ENCODE data around the gene MARS1.
"Not testable (repeated sequence)": the region's sequence is repeated elsewhere in the genome, so short reads cannot be mapped to it uniquely, and the experiment has no call there.

Gene MARS1

GRCh38 chr12:57487597-57488401, at the start of gene MARS1:
Gene MARS1, plus strand, starts transcription at chr12:57488068. Its CDS starts 23 bp downstream, at chr12:57488091.
- DNase-seq, result peak; percentile 98

- DNase-seq, result no peak
Measured at GRCh38 chr12:57438400-57438799, 49.5 kb upstream of the MARS1 start.

GRCh38 chr12:57439762-57440266, 48.1 kb upstream of the MARS1 start:
- DNase-seq, result no peak

DNA sequence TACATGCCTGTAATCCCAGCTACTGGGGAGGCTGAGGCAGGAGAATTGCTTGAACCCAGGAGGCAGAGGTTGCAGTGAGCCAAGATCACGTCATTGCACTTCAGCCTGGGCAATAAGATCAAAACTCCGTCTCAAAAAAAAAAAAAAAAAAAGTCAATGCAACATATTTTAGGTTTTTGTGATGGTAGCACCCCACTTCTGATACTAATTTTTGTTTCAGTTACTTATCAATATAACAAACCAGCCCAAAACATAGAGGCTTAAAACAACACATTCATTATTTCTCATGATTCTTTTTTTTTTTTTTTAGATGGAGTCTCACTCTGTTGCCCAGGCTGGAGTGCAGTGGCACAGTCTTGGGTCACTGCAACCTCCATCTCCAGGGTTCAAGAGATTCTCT, 46.5 kb upstream of the MARS1 start:
- DNase-seq, result not testable (repeated sequence)

DNA sequence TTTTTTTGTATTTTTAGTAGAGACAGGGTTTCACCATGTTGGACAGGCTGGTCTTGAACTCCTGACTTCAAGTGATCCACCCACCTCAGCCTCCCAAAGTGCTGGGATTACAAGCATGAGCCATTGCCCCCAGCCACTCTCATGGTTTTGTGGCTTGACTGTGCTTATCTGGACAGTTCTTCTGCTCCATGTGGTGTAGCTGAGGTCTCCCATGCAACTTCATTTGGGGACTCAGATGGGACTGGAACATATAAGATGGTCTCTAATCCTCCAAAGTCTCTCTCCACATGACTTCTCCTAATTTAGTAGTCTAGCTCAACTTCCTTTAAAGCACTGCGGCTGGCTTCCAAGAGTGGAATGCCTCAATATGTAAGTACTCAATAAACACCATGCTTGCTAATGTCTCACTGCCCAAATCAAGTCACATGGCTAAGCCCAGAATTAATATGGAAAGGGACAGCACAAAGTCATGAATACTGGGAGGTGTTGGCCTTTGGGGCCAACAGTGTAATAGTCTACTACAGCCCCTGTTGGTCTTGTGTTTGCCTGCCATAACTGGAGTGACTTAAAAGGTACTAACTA, 45.9 kb upstream of the MARS1 start:
- no peak for DNase-seq

- not testable (repeated sequence) for DNase-seq
Measured at GRCh38 chr12:57444337-57444736, 43.5 kb upstream of the MARS1 start.

- no peak for DNase-seq
Measured at GRCh38 chr12:57444744-57445143, 43.1 kb upstream of the MARS1 start.

GRCh38 chr12:57446292-57446960, 41.4 kb upstream of the MARS1 start:
- DNase-seq, result no peak

DNA sequence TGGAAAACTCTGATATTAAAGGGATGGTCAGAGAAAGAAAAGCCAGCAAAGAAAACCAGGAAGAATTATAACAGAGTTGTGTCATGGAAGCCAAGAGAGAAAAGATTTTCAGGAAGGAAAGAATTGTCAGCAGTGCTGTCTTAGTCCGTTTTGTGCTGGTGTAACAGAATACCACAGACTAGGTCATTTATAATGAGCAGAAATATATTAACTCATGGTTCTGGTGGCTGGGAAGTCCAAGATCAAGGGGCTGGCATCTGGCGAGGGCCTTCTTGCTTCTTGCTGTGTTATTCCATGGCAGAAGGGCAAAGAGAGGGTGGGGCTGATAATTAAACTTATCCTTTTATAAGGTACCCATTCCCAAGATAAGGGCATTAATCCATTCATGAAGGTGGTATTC, 39.2 kb upstream of the MARS1 start:
- no peak for DNase-seq

DNA sequence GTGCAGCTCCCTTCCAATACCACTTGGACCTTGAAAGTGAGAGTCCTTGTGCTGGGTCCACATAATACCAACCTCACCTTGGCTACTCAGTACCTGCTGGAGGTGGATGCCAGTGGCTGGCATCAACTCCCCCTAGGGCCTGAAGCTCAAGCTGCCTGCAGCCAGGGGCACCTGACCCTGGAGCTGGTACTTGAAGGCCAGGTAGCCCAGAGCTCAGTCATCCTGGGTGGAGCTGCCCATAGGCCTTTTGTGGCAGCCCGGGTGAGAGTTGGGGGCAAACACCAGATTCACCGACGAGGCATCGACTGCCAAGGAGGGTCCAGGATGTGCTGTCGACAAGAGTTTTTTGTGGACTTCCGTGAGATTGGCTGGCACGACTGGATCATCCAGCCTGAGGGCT, 38.5 kb upstream of the MARS1 start:
- no peak for DNase-seq

- no peak for DNase-seq
Measured at GRCh38 chr12:57450057-57450456, 37.8 kb upstream of the MARS1 start.

DNA sequence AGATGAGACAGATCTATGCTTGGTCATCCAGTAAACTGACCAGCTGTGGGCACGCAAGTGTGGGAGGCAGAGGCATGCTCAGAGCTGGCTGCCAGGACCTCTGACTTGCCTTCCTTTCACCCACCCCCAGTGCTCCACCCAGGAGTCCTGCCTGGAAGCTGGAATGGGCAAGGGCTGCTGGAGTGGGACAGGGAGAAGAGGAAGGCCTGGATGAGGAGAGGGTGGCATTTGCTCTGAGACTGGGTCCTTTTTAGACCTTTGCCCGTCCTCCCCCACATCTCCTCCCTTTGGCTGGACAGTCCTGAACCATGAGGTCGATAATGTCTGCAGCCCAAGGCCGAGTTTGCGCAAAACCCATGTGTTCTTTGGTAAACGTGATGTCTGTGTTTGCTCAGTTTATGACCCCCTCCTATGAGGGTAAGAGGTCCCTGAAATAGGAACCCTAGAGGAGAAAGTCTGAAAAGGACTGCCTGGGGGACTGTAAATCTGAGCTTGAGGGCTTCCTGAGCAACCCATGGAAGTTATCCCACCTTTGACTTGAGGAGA, 36.6 kb upstream of the MARS1 start:
- no peak for DNase-seq

DNA sequence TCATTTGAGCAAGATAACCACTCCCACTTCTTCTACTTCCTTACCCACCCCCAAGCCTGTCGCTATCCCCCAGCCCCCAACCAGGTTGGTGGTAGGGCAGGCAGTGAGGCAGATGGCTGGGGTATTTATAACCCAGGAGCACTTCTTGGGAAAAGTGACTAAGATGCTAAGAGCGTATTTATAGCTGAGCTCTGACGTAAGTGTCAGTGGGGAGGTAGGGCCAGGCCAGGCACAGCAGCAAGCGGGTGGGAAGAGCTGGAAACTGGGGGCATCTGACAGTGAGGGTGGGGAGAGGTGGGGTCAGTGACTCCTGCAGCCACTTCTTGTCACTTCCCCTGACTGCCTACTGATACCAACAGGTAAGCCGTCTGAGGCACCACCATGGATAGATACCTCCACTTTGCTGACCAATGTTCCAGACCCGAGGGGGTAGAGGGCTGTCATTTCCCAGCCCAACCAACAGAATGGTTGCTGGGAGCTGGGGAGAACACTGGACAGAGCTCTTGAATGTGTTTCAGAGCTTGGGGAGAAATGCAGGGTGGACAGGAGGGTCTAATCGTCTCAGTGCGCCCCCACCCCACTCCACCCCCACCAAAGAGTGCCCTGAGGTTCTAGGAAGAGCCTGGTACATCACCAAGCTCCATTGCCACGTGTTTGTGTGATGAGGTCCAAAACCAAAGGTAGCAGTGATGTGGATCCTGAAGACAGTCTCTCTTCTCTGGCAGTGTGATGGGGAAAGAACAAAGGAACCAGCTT, 35.5 kb upstream of the MARS1 start:
- DNase-seq, result peak; percentile 96

DNA sequence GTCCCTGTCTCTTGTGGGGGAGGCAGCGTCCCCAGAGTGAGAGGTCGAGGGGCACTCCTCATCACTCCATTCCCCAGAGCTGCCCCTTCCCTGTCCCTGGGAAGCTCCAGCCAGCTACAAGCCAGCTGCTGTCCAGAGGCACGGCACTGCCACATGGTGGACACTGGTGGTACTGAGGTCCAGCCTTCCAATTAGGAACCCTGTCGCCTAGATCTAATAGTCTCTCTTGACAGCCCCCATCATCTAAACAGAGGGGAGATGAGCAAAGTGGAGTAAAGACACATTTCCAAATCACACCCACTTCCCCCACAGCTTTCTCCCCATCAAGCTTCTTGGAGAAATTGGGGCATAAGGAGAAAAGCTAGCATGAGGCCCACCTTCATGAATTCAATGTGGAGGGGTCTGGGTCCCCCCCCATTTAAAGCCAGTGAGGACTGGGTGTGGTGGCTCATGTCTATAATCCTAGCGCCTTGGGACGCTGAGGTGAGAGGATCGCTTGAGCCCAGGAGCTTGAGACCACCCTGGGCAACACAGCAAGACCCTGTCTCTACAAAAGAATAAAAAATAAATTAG, 34.8 kb upstream of the MARS1 start:
- peak; percentile 85 for DNase-seq

- no peak for DNase-seq
Measured at GRCh38 chr12:57454213-57454565, 33.7 kb upstream of the MARS1 start.

DNA sequence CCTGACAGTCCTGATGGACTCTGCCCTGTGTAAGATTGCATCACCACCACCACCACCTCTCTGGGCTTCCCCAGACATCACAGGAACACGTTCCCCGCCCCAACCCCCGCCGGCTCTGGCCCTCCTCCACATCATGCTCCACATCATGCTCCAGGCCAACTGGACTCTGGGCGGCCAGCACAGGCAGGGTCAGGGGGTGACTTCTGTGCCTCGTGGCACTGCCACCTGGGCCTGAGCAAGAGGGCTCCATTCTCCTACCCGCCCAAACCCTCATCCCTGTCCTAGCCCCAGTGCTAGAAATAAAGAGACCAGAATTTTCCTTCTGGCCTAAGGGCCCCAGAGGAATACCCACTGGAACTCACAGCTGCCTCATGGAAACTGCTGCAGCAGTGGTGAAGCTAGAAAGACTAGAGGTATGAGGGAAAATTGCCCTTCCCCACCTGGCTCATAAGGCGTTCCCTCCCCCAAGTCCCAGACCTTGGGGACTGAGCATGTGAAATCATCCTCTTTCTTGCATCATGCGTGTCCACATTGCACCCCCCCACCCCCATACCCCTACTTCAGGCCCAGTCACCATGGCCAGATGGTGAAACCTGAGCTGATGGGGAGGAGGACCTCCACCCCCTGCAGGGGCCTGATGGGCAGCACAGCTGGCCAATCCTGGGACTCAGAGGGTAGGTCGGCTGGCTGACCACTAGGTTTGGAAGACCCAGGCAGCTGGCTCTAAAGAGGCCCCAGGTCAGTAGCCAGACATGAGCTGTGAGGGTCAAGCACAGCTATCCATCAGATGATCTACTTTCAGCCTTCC, 33.1 kb upstream of the MARS1 start, which contains the start of gene INHBE:
TSS of gene INHBE (plus strand) at position 742 of the 808 bp plus-strand sequence. CDS start 230 bp downstream, outside the sequence.
- peak; percentile 99 for DNase-seq

GRCh38 chr12:57455374-57456144, 32.3 kb upstream of the MARS1 start:
- DNase-seq, result peak; percentile 26

GRCh38 chr12:57456145-57456700, 31.6 kb upstream of the MARS1 start:
- peak; percentile 71 for DNase-seq

GRCh38 chr12:57456737-57457490, 31.0 kb upstream of the MARS1 start:
- DNase-seq, result no peak
